GM11168 (cell line): ENCODE data around the gene CCDC197.

Experiments used
- in situ Hi-C: fragments of 300-500 bp; cut with MboI; formaldehyde crosslinking; loops from one replicate; pipeline ENCODE4 v1.12.0; 2022; ENCODE audit warnings: low sequenced_read_pairs; ENCODE audit not compliant: unreplicated experiment

CCDC197 gene

DNA sequence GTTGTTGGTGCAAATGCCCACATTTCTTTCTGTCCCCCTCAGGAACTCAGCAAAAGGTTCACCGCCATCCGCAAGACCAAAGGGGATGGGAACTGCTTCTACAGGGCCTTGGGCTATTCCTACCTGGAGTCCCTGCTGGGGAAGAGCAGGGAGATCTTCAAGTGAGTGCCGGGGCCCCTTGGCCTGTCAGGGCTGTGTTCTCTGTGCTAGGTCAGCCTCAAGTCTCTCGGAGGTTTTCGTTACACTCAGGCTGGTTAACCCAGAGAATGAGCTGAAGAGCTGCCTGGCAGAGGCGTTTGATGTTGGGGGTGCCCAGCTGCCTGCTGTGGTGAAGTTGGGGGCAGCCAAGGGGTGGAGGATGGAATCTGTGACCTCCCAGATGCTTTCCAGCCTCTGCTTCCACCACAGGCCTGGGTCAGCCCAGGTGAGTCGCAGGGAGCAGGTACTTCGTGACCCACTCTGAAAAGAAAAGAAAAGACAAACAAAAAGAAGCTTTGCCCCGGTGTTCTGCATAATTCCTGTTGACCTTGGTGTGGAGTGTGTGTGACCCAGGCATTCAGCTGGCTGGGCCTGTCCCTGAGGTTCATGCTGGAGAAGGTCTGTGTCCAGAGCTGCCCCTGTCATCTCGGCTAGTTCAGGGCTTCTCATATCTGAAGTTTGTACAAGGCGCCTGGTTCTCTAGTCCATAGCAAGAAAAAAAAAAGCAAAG lies 42.0 kb downstream of the CCDC197 start:
- in situ Hi-C loops, result loop anchor here (5.0 kb wide), 1 partner anchor 98 kb away; no protein-coding TSS in a partner anchor

DNA sequence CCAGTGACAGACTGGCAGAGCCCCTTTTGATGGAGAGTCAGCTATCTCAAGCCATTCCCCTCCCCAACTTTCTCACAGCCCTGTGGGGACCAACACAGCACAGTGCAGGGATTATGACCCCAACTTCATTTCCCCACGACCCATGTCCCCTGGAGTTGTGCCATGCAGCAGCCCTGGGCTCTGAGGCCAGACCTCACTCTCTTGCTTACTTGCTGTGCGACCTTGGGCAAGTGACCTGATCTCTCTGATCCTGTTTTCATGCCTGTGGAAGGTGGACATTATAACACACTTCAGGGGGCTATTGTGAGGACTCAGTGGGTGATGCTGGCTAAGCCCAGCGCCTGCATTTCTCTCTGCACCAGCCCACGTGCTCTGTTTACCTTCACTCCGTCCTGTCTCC lies 43.1 kb downstream of the CCDC197 start:
- in situ Hi-C loops, result no loop called here

DNA sequence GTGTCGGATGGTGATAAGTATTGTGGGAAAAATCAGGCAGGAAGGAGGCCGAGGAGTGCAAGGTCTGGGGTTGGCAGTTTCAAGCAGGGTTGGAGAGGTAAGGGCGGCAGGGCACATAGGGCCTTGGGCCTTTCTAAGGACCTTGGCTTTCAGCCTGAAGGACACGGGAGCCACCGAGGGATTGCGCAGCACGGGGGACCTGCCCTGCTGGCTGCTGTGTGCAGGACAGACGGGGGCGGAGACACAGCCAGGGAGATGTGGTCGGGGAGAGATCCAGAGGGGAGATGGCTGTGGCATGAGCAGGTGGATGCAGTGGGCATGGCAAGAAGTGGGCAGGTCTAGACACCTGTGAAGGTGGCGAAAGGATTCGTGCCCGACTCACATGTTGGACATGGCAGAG lies 43.7 kb downstream of the CCDC197 start:
- in situ Hi-C loops, result no loop called here

DNA sequence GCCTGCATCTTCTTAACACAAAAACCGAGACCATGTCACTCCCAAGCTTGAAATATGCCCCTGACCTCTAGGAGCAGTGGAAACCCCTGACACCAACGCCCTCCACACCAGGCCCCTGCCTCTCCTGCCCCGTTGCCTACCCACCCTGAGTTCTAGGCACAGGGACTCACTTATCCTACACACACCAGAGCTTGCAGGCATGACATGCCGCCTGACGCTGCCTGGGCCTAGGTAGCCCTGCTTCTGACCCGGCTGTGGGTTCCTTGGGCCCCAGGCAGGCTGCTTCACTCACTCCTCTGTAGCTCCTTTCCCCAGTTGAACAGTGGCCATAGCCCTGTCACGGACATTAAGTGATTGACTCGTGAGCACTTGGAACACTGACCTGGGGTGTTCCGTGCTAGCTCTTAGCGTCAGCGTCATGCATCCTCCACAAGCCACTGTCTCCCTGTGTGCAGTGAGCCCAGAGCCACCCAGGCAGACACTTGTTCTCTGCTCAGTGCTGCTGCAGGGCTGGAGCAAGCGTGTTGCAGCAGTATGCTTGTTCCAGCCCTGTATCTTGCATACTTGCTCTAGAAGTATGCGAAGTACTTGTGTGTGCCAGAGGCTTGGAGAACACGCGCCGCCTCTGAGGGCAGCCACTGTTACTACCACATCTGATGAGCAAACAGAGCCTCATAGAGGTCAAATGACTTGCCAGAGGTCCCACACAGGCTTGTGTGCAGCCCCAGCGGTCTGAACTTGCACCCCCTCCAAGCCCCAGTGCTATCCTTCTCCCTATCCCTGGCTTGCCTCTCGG lies 44.6 kb downstream of the CCDC197 start:
- in situ Hi-C loops, result no loop called here

DNA sequence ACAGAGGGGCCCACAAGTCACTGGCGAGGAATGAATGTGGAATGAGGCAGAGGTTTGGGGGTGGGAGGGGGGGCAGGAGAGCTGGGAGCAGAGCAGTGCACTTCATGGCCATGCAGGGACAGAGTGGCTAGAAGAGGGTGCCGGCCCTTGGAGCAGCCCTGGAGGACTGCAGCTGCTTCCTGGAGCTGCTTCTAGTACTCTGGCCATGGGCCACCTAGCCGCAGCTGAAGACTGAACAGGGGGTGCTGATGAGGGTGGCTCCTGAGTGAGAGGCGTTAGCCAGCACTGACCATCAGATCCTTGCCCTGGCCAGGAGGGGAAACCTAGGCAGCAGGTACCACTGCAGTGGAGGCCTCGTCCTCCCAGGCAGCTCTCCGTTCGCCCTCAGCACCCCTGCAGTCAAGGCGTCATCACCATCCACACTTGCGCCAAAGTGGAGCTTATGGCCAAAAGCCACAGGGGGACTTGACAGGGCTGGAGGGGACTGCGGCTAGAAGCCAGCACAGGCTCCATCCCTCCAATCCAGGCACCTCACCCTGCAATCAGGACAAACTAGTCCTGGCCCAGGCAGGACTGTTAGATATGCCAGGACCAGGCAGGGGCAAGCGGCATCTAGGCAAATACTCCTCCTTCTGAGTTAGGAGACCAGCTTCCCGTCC lies 45.5 kb downstream of the CCDC197 start:
- in situ Hi-C loops, result no loop called here

DNA sequence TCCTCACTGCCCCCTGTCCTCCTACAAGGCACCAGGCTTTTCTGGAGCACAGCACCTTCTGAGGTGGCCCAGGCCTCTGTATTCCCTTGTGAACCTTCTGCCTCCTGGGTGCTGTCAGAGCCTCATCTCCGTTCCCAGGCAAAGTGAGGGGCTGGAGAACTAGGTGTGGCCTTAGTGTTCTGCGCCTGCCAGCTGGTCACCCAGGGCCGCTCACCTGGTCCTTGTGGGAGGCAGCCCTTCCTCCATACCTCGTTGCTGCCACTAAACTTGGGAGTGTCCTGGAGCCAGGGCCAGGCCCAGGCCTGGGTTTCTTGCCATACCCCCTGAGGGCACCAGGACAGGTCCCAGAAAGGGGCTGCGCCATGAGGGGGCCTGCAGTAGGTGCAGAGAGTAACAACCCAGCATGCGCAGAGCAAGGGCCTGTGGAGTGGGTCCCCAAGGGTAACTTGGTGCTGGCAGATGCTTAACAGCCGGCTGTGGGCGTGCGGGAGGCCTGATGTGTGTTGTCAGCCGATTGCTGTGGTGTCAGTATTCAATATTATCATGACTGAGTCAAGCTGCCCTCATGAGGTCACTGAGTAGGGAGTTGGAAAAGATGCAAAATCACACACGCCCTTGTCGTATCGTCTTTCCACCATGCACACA lies 46.1 kb downstream of the CCDC197 start:
- in situ Hi-C loops, result no loop called here

DNA sequence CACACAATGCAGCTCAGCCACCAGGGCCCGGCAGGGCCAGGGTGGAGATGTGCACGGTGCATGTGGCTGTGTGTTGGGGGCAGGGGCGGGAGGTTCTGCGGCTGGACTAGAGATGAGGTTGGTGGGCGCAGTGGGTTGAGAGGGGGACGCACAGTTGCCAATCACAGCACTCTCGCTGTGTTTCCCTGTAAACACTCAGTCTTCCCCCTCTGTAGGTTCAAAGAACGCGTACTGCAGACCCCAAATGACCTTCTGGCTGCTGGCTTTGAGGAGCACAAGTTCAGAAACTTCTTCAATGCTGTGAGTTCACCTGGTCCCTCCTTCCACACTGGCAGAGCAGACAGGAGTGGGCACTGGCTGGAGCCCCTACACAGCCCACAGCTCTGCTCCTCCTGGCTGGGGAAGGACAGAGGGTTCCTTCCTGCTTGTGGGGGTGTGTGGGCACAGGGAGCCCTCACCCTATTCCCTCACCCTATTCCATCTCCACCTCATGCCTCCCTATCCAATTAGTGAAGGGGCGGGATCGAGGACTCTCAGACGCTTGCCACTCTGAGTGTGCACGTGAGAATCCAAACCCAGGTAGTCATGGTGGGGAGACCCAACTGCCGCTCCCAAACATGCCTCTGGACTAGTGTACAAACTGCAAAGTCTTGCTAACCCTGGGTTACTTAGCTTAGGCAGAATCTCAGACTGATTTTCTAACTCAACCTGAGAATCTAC lies 46.8 kb downstream of the CCDC197 start:
- in situ Hi-C loops, result no loop called here

DNA sequence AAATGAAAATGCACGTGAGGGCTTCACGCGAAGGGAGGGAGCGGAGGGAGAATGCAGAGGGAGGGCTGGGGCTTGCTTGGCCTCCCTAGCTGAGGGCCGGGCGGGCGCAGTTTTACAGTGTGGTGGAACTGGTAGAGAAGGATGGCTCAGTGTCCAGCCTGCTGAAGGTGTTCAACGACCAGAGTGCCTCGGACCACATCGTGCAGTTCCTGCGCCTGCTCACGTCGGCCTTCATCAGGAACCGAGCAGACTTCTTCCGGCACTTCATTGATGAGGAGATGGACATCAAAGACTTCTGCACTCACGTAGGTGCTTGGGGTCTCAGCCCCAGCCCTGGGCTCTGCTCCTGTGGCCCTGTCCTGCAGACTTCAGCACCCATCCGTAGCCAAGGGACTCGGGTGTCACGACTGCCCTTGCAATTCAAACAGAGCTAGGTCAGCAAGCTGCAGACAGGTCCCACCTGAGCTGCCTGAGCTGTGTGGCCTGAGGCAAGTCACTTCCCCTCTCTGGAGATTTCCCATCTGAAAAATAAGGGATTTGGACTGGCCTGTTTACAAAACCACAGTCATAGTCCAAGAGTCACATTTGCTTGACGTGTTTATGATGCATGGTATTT lies 47.5 kb downstream of the CCDC197 start:
- in situ Hi-C loops, result no loop called here

DNA sequence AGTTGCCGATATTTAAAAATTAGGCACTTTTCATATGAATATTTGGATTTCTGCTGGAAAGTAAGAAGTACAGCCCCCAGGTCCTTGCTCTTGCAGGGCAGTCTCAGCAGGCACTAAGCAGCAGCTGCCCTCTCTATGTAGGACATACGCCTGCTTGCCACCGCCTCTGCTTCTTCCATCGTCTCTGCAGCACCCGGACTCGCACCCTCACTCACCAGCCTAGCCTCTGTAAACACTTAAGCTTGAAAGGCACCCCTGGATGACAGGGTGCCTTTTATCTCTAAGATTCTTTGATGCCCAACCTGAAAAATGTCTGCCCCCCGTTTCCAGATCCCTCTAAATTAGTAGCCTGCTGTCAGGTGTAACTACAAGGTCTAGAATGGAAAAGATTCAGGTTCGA lies 48.0 kb downstream of the CCDC197 start:
- in situ Hi-C loops, result no loop called here

DNA sequence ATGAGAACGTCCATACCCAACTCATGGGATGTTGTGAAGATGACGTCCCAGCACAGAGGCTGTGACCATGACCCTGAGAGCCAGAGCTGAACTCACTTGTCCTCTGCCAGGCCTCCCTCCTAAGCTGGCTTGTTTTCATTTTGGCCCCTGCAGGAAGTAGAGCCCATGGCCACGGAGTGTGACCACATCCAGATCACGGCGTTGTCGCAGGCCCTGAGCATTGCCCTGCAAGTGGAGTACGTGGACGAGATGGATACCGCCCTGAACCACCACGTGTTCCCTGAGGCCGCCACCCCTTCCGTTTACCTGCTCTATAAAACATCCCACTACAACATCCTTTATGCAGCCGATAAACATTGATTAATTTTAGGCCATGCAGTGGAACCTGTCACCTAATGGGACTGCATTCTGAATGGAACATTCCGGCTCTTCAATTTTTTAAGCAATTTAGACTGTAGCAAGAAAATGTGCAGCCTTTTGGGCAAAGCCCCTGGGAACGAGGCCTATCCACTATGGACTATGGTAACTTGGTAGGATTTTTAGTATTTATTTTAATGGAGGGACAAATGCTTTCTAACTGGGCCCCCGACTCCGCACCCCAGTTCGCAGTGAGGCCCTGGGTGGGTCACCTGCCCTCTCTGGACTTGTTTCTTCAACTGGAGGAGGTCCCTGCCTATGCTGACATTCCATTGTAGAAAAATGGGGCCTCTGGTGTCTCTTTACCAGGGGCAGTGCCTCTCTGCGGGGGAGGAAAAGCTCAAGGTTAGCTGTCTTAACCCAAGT lies 48.7 kb downstream of the CCDC197 start:
- in situ Hi-C loops, result no loop called here

DNA sequence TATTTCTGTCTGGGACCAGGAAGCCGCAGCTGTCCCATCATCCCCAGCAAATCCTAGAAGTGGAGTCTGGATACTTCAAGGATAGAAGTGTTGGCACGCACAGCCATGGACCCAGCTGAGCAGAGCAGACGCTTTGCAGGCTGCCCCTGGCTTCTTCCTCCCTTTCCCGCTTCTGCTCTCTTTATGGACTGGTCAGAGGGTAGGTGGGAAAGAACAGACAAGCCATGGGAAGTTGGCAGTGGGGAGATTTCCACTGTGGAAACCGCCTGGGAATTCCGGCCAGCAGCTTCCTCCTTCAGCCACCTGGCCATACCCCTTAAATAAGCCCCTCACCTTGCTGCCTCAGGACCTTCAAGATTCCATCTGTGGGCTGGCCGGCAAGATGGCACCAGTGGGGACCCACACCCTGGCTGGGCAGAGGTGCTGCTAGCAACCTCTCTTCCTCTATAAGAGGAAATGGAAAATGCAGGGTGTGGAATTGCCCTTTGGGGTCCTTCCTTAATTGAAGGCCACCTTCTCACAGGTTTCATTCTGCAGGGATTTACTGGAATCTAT lies 49.7 kb downstream of the CCDC197 start:
- in situ Hi-C loops, result no loop called here

DNA sequence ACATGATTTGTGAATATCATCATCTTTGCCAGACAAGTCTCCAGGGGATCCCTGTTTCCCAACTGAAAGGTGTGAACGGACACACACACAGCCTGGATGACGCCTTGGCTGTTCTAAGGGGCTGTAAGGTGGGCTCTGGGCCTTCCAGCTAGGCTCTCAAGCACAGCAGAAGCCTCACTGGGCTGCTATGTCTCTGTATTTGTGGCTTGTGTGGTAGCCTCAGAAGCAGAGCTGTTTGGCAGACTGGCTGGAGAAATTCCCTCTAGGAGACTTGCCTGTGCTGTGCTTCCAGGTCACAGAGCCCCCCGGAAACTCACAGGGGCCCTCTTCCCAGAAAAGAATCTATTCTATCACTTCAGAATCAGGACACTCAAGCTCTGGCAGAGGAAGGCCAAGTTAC lies 50.5 kb downstream of the CCDC197 start:
- in situ Hi-C loops, result no loop called here

DNA sequence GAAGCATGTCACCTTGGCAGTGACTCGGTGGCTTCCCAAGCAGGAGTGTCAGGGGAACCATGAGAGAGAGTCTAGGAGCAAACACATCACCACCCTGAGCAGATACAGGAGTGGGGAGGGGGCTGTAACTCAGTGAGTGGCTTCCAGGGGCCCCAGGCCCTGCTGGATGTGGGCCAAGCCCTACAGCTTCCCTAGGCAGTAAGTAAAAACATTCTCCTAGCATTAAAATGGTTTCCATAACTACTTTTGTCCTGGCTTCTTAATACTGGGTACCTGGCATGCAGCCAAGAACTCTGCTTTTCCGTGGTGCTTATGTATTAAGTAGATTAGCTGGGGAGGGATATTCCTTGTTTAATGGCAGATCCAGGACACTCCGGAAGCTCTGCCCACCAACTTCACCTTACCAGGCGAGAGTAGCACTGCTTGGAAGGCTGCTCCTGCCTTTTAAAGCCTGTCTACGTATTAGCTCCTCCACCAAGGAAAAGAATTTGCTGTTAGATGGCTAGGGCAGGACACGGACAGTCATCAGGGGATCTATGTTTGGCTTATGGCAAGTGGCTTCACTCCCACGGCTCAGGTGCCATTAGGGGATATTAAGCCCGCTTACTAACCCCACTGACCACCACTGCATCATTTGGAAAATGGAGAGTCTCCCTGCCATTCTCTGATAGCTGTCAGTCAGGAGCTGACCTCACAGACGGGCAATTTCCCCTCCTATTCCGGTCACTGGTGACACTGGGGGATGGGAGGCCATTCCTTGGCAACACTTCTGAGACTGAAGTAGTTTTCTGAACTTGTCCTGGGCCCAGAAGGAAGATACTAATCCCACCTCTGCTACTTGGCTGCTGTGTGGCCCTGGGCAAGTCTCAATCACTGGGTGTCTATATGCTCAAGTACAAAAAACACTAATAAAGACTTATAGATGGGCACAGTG lies 51.9 kb downstream of the CCDC197 start:
- in situ Hi-C loops, result no loop called here

DNA sequence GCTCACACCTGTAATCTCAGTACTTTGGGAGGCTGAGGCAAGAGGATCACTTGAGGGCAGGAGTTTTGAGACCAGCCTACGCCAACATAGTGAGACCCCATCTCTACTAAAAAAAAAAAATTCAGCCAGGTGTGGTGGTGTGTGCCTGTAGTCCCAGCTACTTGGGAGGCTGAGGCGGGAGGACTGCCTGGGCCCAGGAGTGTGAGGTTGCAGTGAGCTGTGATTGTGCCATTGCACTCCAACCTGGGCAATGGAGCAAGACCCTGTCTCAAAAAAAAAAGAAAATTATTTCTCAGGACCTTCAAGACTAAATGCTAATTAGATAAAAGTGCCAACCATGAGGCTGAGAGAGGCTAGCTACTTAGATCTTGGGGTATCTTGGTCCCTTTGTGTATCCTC lies 52.5 kb downstream of the CCDC197 start:
- in situ Hi-C loops, result loop anchor here (10.0 kb wide), 1 partner anchor 75 kb away; the partner anchor contains the start of gene IFI27L2

DNA sequence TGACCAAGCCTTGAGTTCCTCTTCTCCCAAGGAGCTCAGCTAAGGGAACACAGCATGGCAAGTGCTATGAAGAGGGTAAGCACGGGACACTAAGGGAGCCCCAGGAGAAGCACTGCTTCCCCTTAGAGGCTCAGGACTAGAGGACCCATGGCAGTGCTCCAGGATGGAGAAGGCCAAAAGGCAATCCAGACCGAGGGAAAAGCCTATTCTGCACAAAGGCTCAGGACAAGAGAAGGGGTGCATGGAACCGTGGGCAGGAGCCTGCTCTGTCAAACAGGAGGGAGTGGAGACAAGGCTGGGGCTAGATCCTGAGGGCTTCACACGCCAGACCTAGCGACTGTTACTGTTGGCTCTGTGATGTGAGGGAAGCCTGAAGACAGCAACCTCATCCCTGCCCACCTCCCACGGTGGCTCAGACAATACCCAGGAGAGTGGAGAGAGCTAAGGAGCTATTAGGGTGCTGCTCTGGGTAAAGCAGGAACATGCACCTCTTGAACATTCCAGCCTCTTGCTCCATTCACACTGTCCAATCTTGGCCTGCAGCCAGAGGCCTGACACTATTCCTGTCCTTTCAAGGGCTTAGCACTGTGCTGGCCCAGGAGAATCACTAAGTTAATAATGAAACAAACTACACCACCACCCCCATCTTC lies 53.3 kb downstream of the CCDC197 start:
- in situ Hi-C loops, result loop anchor here (10.0 kb wide), 1 partner anchor 74 kb away; the partner anchor contains the start of gene IFI27L2

DNA sequence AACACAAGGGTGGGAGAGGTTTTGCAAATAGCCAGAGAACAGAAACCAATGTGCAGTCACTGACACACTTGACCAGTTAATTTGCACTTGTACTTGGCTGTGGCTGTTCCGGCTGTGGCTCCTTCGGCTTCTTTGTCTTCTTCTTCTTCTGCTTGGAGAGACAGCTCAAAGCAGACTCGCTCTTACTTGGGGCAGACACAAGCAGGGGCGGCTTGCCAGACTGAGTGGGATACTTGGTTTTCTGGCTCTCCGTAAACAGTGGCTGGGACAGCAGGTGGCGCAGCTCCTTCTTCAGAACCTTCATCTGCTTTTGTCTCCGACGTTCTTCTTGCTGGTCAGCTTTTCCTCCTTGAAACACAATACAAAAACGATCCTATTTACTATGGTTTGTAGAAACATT lies 54.0 kb downstream of the CCDC197 start:
- in situ Hi-C loops, result loop anchor here (10.0 kb wide), 1 partner anchor 74 kb away; the partner anchor contains the start of gene IFI27L2

DNA sequence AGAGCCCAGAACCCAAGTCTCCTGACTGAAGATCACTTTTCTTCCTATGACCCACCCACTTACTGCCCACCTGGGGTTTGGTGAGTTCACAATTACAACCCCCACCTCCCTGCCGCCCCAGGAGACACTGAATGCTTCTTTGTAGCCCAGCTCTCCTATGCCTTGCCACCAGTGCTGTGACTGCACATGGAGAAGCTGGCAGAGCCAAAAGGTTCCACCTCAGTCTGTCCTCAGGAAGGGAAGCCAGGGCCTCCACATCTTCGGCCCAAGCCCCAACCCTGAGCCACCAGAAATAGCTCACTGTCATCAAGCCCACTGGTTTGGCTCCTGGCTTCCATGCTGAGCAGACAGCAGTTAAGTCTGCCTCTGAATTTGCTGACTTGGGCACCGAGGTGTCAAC lies 54.7 kb downstream of the CCDC197 start:
- in situ Hi-C loops, result loop anchor here (10.0 kb wide), 1 partner anchor 73 kb away; the partner anchor contains the start of gene IFI27L2
